ENCODE results near the gene HBM. TPM values are rescaled to one million over a fixed set of nuclear protein-coding genes. Genes with fewer than 3 reads are reported as not detected.

The HBM gene
- total and polyA plus RNA-seq, 10 of the 15 experiments (the other 5 are each of a cell fraction or from before 2014, with no cell fraction given) = 0.23 TPM; not detected in 9

DNA sequence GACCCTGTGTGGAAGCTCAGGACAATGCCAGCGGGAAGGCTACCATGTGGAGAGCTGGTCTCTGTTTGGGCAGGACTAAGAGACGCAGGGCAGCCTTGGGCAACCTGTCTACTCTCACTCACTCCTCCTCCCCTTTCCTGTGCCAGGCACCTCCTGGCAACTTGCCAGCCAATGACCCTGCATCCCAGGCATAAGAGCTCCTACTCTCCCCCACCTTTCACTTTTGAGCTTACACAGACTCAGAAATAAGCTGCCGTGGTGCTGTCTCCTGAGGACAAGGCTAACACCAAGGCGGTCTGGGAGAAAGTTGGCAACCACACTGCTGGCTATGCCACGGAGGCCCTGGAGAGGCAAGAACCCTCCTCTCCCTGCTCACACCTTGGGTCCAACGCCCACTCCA is 2.6 kb downstream of the HBM start:
- ChIA-PET POLR2A (interaction anchor here (1.1 kb wide), 1 partner anchor 13 kb away, joined by 3 read pairs; no protein-coding TSS in a partner anchor), CTCF (interaction anchor here (1.5 to 1.7 kb wide), 2 partner anchors 13 to 61 kb away, joined by 4 to 6 read pairs; no protein-coding TSS in a partner anchor), RAD21 (ENCODE audit: unreplicated experiment) (no interaction called here), SMC1A (ENCODE audit: uncharacterized antibody, unreplicated experiment) (interaction anchor here (0.5 kb wide), 1 partner anchor 66 kb away, joined by 3 read pairs; the partner anchor contains the start of gene FAM234A)
- H2AFZ ChIP-seq (ENCODE audit: control insufficient read depth, low read depth, low read length) = no peak overlapping the region
- no peak for ATAC-seq
- no peak overlapping the region for H3K4me2 ChIP-seq (ENCODE audit: control insufficient read depth, insufficient read depth)
- no peak overlapping the region for H3K9ac ChIP-seq (ENCODE audit: control insufficient read depth, insufficient read depth, low read length)
- H3K9me3 ChIP-seq (replicated peaks; ENCODE audit: control insufficient read depth, insufficient read depth, low read length) = no peaks in the 10 kb centered on the region
- no peak for TF ChIP-seq NFYA (IDR thresholded peaks at IDR 0.05; ENCODE audit: borderline replicate concordance, low read depth, low read length)
- TF ChIP-seq, protein P1, sequence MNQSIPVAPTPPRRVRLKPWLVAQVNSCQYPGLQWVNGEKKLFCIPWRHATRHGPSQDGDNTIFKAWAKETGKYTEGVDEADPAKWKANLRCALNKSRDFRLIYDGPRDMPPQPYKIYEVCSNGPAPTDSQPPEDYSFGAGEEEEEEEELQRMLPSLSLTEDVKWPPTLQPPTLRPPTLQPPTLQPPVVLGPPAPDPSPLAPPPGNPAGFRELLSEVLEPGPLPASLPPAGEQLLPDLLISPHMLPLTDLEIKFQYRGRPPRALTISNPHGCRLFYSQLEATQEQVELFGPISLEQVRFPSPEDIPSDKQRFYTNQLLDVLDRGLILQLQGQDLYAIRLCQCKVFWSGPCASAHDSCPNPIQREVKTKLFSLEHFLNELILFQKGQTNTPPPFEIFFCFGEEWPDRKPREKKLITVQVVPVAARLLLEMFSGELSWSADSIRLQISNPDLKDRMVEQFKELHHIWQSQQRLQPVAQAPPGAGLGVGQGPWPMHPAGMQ (IDR thresholded peaks at IDR 0.05; ENCODE audit: borderline replicate concordance) = no peak
- no peak for TF ChIP-seq ZZZ3 (IDR thresholded peaks at IDR 0.05; ENCODE audit: control insufficient read depth, insufficient read length, low read depth)
- peaks cover 3% of the 10 kb centered on the region; the same call in 1 of the 2 replicates for H3K4me1 ChIP-seq (ENCODE audit: control insufficient read depth, insufficient read depth, low read length)
- no peak for DNase-seq (ENCODE audit: low read depth, low spot score)
- WGBS (ENCODE audit: insufficient coverage, insufficient replicate concordance, low lambda C conversion rate, missing lambda C conversion rate) = 32% methylated on average over 6 of the region's 6 CpGs
- peaks cover 9 to 24% of the 10 kb centered on the region in 2 experiments for H3K27me3 ChIP-seq (replicated peaks in 1 of 2; ENCODE audit: control insufficient read depth in 2 of 2, insufficient read depth in 2 of 2, low read length in 1 of 2)
- in situ Hi-C loops (cut with MboI) = no loop called here
- H4K20me1 ChIP-seq (ENCODE audit: control insufficient read depth, insufficient read depth) = no peaks in the 10 kb centered on the region
- no peak for FAIRE-seq
- BruUV-seq (replicated peaks) = no TSS peak
- H3K79me2 ChIP-seq (ENCODE audit: control insufficient read depth, insufficient read depth, low read length) = no peaks in the 10 kb centered on the region
- intact Hi-C loops (cut with micrococcal nuclease; ENCODE audit: unreplicated experiment) = no loop called here
- H3K27ac ChIP-seq (ENCODE audit: control insufficient read depth, insufficient read depth) = no peak overlapping the region
- no peaks in the 10 kb centered on the region for H3K36me3 ChIP-seq (ENCODE audit: control insufficient read depth in 2 of 2, insufficient read depth in 2 of 2, low read length in 1 of 2)
- no peak overlapping the region for H3K4me3 ChIP-seq

DNA sequence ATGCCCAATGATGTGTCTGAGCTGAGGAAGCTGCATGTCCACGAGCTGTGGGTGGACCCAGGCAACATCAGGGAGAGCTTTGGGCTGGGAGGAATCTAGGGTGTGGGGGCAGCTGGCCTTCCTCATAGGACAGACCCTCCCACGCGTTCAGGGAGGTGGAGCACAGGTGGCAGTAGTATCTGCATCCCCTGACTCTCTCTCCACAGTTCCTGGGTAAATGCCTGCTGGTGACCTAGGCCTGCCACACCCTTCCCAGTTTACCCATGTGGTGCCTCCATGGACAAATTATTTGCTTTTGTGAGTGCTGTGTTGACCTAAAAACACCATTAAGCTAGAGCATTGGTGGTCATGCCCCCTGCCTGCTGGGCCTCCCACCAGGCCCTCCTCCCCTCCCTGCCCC is 3.2 kb downstream of the HBM start:
- H3K36me3 ChIP-seq (ENCODE audit: control insufficient read depth in 2 of 2, insufficient read depth in 2 of 2, low read length in 1 of 2) = no peaks in the 10 kb centered on the region
- 0% methylated on average over 3 of the region's 3 CpGs for WGBS (ENCODE audit: insufficient coverage, insufficient replicate concordance, low lambda C conversion rate, missing lambda C conversion rate)
- POLR2A ChIA-PET = interaction anchor here (1.1 kb wide), 1 partner anchor 14 kb away, joined by 3 read pairs; no protein-coding TSS in a partner anchor
- DNase-seq (ENCODE audit: low read depth, low spot score) (no peak), FAIRE-seq (no peak), ATAC-seq (no peak)
- intact Hi-C loops (cut with micrococcal nuclease; ENCODE audit: unreplicated experiment) = no loop called here
- peaks cover 9 to 24% of the 10 kb centered on the region in 2 experiments for H3K27me3 ChIP-seq (replicated peaks in 1 of 2; ENCODE audit: control insufficient read depth in 2 of 2, insufficient read depth in 2 of 2, low read length in 1 of 2)
- CTCF ChIA-PET = interaction anchor here (1.5 to 1.7 kb wide), 2 partner anchors 13 to 62 kb away, joined by 4 to 6 read pairs; no protein-coding TSS in a partner anchor
- H4K20me1 ChIP-seq (ENCODE audit: control insufficient read depth, insufficient read depth) = no peaks in the 10 kb centered on the region
- H3K4me3 ChIP-seq = no peak overlapping the region
- H2AFZ ChIP-seq (ENCODE audit: control insufficient read depth, low read depth, low read length) = no peak overlapping the region
- in situ Hi-C loops (cut with MboI) = no loop called here
- SMC1A ChIA-PET (ENCODE audit: uncharacterized antibody, unreplicated experiment) = no interaction called here
- BruUV-seq (replicated peaks) = no TSS peak
- H3K4me2 ChIP-seq (ENCODE audit: control insufficient read depth, insufficient read depth) = no peak overlapping the region
- RAD21 ChIA-PET (ENCODE audit: unreplicated experiment) = no interaction called here
- H3K9ac ChIP-seq (ENCODE audit: control insufficient read depth, insufficient read depth, low read length) = no peak overlapping the region
- H3K79me2 ChIP-seq (ENCODE audit: control insufficient read depth, insufficient read depth, low read length) = no peaks in the 10 kb centered on the region
- no peak overlapping the region for H3K27ac ChIP-seq (ENCODE audit: control insufficient read depth, insufficient read depth)
- no peaks in the 10 kb centered on the region for H3K9me3 ChIP-seq (replicated peaks; ENCODE audit: control insufficient read depth, insufficient read depth, low read length)
- peaks cover 3% of the 10 kb centered on the region; the same call in 1 of the 2 replicates for H3K4me1 ChIP-seq (ENCODE audit: control insufficient read depth, insufficient read depth, low read length)
- TF ChIP-seq HDGF (IDR thresholded peaks at IDR 0.05) = no peak
- TF ChIP-seq LARP7 (IDR thresholded peaks at IDR 0.05) = no peak
- no peak for TF ChIP-seq POU2F2 (IDR thresholded peaks at IDR 0.05; ENCODE audit: borderline replicate concordance, low read depth, low read length)
- no peak for TF ChIP-seq DPF2 (IDR thresholded peaks at IDR 0.05)
- TF ChIP-seq, protein P2, sequence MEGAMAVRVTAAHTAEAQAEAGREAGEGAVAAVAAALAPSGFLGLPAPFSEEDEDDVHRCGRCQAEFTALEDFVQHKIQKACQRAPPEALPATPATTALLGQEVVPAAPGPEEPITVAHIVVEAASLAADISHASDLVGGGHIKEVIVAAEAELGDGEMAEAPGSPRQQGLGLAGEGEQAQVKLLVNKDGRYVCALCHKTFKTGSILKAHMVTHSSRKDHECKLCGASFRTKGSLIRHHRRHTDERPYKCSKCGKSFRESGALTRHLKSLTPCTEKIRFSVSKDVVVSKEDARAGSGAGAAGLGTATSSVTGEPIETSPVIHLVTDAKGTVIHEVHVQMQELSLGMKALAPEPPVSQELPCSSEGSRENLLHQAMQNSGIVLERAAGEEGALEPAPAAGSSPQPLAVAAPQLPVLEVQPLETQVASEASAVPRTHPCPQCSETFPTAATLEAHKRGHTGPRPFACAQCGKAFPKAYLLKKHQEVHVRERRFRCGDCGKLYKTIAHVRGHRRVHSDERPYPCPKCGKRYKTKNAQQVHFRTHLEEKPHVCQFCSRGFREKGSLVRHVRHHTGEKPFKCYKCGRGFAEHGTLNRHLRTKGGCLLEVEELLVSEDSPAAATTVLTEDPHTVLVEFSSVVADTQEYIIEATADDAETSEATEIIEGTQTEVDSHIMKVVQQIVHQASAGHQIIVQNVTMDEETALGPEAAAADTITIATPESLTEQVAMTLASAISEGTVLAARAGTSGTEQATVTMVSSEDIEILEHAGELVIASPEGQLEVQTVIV (IDR thresholded peaks at IDR 0.05; ENCODE audit: borderline replicate concordance, partially characterized antibody) = no peak
- TF ChIP-seq, protein P3, sequence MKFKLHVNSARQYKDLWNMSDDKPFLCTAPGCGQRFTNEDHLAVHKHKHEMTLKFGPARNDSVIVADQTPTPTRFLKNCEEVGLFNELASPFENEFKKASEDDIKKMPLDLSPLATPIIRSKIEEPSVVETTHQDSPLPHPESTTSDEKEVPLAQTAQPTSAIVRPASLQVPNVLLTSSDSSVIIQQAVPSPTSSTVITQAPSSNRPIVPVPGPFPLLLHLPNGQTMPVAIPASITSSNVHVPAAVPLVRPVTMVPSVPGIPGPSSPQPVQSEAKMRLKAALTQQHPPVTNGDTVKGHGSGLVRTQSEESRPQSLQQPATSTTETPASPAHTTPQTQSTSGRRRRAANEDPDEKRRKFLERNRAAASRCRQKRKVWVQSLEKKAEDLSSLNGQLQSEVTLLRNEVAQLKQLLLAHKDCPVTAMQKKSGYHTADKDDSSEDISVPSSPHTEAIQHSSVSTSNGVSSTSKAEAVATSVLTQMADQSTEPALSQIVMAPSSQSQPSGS (IDR thresholded peaks at IDR 0.05; ENCODE audit: low read length) = no peak
- no peak for TF ChIP-seq NR2C2 (IDR thresholded peaks at IDR 0.05; ENCODE audit: borderline replicate concordance, control insufficient read depth, insufficient read length, low read depth)
- no peak for TF ChIP-seq STAT3 (IDR thresholded peaks at IDR 0.05; ENCODE audit: low read depth, low read length)
- TF ChIP-seq TCF12 (IDR thresholded peaks at IDR 0.05; ENCODE audit: low read depth, low read length) = no peak
- TF ChIP-seq KAT2A (conservative IDR thresholded peaks at IDR 0.05; ENCODE audit: control insufficient read depth, low read depth, low read length) = no peak
- no peak for TF ChIP-seq RUNX3 (IDR thresholded peaks at IDR 0.05; ENCODE audit: low read length)

Data from GM12878 (cell line).